H1 (cell line): Measurements from ENCODE around the gene KIF11. TPM values are rescaled to one million over a fixed set of nuclear protein-coding genes. Genes with fewer than 3 reads are reported as not detected.

ENCODE experiments used
- BCL11A ChIP-seq, 2 experiments: IDR thresholded peaks; one replicate each; pipeline ENCODE4 v1.6.1; 2011; ENCODE audit warnings: low read depth in 2 of 2, low read length in 2 of 2, mild to moderate bottlenecking in 2 of 2
- CBX5 ChIP-seq: fragments of 300-800, 300-1000 bp; sonication (generic); IDR thresholded peaks from 2 replicates; pipeline ENCODE4 v1.7.1; 2016; ENCODE audit warnings: antibody characterized with exemption, low read length, low read depth
- GABPA ChIP-seq: IDR thresholded peaks from 2 replicates; pipeline ENCODE4 v1.6.1; 2011; ENCODE audit warnings: mild to moderate bottlenecking, low read length, moderate library complexity, borderline replicate concordance; ENCODE audit not compliant: insufficient read depth
- HDAC2 ChIP-seq, 2 experiments: fragments of 300-600 bp in 1 of 2; sonication (generic) in 1 of 2; IDR thresholded peaks; 2 replicates each; pipeline ENCODE4 v1.6.1; 2011 to 2012; ENCODE audit warnings: low read depth in 2 of 2, low read length in 2 of 2, mild to moderate bottlenecking in 2 of 2, moderate library complexity in 2 of 2, borderline replicate concordance in 1 of 2, inconsistent platforms in 1 of 2
- MAFK ChIP-seq: IDR thresholded peaks from 2 replicates; pipeline ENCODE4 v1.6.1; 2012; ENCODE audit warnings: low read depth, mild to moderate bottlenecking, improper control_type of control experiment, low read length
- POLR2A ChIP-seq, 2 experiments: IDR thresholded peaks; 1 replicate in 1 of 2; 2 replicates in 1 of 2; pipeline ENCODE4 v1.6.1; 2011; ENCODE audit warnings: low read depth in 2 of 2, low read length in 2 of 2, mild to moderate bottlenecking in 2 of 2; ENCODE audit errors: control extremely low read depth in 1 of 2
- POU5F1 ChIP-seq: IDR thresholded peaks from 2 replicates; pipeline ENCODE4 v1.6.1; 2011; ENCODE audit warnings: low read depth, mild to moderate bottlenecking, low read length, moderate library complexity
- SP1 ChIP-seq: IDR thresholded peaks from 2 replicates; pipeline ENCODE4 v1.6.1; 2011; ENCODE audit warnings: low read depth, low read length
- TEAD4 ChIP-seq: IDR thresholded peaks from 2 replicates; pipeline ENCODE4 v1.6.1; 2012; ENCODE audit warnings: low read depth, low read length, inconsistent platforms, mixed read lengths
- YY1 ChIP-seq: IDR thresholded peaks from 2 replicates; pipeline ENCODE4 v1.6.1; 2011; ENCODE audit warnings: low read depth, mild to moderate bottlenecking, low read length
- polyA plus RNA-seq, 7 experiments: library from polyadenylated mRNA; depleted of rRNA in 3 of 7; stranded (reverse) in 5 of 7; unstranded in 2 of 7; fragments of >200 nt in 5 of 7; fragments of 200-250 nt in 2 of 7; gene quantifications; 1 replicate in 5 of 7; 2 replicates in 1 of 7; 4 replicates in 1 of 7; pipeline versions ENCODE4 v1.2.1 to v1.2.3, GENCODE V29; 2011 to 2013; ENCODE audit warnings: missing spikeins in 2 of 7, mixed read lengths in 2 of 7
- total RNA-seq: library from RNA; stranded (reverse); fragmentation: NEBNext Ultra II Directional; extraction: Animal tissue kit (Norgen Biotek cat#: 25700); gene quantifications from 2 replicates; pipeline ENCODE4 v1.2.1, GENCODE V29; 2021
- TF ChIP-seq, protein P1 (sequence below): fragments of 300-600 bp; sonication (generic); IDR thresholded peaks from 2 replicates; pipeline ENCODE4 v1.7.1; 2012; ENCODE audit warnings: low read length, moderate library complexity, mild to moderate bottlenecking, inconsistent platforms; ENCODE audit not compliant: insufficient replicate concordance

The KIF11 gene
- total and polyA plus RNA-seq, 2 of the 8 experiments (the other 6 are each of a cell fraction or from before 2014, with no cell fraction given), result 11.1 to 59.2 TPM

DNA sequence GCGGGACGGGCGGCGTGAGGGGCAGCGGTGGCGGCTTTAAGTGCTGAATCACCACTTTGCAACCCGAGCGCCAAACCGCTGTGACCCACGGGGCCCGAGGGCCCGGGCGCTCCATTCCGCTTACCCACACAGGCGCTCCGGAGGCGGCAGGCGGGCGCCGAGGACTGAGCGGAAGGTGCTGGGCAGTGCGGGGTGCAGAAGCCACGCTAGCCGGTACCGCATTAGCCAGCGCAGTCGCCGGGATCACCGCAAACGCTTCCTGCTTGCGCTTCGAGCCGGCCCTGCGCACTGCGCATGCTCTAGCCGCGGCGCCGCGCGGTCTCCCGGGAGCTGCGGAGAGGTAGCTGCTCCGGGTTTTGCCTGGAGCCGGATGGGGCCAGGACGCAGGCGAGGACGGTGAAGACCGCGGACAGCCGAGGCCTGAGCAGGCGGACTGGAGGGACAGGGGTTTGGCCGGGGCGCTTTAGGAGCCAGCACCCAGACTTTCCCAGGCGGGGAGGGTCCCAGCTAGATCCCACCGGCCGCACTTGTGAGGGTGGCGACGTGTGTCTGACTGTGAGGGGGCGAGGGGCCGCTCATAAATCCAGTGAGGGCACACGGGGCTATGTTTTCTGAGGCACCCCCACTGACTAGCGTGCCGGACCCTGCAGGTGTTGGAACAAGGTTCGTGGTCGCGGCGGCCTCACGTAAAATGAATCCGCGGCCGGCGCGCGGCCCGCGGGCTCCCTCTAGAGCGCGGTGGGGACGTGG, 19.0 kb upstream of the KIF11 start, which contains the start of gene IDE (continued):
- peak; percentile 89 for TF ChIP-seq SP1
- TF ChIP-seq BCL11A (IDR thresholded peaks at IDR 0.05; ENCODE audit: low read depth in 2 of 2, low read length in 2 of 2), result no peak
- TF ChIP-seq, protein P1, sequence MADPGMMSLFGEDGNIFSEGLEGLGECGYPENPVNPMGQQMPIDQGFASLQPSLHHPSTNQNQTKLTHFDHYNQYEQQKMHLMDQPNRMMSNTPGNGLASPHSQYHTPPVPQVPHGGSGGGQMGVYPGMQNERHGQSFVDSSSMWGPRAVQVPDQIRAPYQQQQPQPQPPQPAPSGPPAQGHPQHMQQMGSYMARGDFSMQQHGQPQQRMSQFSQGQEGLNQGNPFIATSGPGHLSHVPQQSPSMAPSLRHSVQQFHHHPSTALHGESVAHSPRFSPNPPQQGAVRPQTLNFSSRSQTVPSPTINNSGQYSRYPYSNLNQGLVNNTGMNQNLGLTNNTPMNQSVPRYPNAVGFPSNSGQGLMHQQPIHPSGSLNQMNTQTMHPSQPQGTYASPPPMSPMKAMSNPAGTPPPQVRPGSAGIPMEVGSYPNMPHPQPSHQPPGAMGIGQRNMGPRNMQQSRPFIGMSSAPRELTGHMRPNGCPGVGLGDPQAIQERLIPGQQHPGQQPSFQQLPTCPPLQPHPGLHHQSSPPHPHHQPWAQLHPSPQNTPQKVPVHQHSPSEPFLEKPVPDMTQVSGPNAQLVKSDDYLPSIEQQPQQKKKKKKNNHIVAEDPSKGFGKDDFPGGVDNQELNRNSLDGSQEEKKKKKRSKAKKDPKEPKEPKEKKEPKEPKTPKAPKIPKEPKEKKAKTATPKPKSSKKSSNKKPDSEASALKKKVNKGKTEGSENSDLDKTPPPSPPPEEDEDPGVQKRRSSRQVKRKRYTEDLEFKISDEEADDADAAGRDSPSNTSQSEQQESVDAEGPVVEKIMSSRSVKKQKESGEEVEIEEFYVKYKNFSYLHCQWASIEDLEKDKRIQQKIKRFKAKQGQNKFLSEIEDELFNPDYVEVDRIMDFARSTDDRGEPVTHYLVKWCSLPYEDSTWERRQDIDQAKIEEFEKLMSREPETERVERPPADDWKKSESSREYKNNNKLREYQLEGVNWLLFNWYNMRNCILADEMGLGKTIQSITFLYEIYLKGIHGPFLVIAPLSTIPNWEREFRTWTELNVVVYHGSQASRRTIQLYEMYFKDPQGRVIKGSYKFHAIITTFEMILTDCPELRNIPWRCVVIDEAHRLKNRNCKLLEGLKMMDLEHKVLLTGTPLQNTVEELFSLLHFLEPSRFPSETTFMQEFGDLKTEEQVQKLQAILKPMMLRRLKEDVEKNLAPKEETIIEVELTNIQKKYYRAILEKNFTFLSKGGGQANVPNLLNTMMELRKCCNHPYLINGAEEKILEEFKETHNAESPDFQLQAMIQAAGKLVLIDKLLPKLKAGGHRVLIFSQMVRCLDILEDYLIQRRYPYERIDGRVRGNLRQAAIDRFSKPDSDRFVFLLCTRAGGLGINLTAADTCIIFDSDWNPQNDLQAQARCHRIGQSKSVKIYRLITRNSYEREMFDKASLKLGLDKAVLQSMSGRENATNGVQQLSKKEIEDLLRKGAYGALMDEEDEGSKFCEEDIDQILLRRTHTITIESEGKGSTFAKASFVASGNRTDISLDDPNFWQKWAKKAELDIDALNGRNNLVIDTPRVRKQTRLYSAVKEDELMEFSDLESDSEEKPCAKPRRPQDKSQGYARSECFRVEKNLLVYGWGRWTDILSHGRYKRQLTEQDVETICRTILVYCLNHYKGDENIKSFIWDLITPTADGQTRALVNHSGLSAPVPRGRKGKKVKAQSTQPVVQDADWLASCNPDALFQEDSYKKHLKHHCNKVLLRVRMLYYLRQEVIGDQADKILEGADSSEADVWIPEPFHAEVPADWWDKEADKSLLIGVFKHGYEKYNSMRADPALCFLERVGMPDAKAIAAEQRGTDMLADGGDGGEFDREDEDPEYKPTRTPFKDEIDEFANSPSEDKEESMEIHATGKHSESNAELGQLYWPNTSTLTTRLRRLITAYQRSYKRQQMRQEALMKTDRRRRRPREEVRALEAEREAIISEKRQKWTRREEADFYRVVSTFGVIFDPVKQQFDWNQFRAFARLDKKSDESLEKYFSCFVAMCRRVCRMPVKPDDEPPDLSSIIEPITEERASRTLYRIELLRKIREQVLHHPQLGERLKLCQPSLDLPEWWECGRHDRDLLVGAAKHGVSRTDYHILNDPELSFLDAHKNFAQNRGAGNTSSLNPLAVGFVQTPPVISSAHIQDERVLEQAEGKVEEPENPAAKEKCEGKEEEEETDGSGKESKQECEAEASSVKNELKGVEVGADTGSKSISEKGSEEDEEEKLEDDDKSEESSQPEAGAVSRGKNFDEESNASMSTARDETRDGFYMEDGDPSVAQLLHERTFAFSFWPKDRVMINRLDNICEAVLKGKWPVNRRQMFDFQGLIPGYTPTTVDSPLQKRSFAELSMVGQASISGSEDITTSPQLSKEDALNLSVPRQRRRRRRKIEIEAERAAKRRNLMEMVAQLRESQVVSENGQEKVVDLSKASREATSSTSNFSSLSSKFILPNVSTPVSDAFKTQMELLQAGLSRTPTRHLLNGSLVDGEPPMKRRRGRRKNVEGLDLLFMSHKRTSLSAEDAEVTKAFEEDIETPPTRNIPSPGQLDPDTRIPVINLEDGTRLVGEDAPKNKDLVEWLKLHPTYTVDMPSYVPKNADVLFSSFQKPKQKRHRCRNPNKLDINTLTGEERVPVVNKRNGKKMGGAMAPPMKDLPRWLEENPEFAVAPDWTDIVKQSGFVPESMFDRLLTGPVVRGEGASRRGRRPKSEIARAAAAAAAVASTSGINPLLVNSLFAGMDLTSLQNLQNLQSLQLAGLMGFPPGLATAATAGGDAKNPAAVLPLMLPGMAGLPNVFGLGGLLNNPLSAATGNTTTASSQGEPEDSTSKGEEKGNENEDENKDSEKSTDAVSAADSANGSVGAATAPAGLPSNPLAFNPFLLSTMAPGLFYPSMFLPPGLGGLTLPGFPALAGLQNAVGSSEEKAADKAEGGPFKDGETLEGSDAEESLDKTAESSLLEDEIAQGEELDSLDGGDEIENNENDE, result no peak
- TF ChIP-seq TEAD4, result no peak
- TF ChIP-seq MAFK, result peak; percentile 62; the same call in 1 of the 2 replicates
- no peak for TF ChIP-seq CBX5
- TF ChIP-seq HDAC2 (IDR thresholded peaks at IDR 0.05; ENCODE audit: borderline replicate concordance in 1 of 2, low read depth in 2 of 2, low read length in 2 of 2), result peak; percentile 82 to 90; a peak in 2 of 4 replicates
- TF ChIP-seq POLR2A (IDR thresholded peaks at IDR 0.05; ENCODE audit: control extremely low read depth in 1 of 2, low read depth in 2 of 2, low read length in 2 of 2), result peak; percentile 63 to 76
- TF ChIP-seq YY1, result no peak
- TF ChIP-seq POU5F1, result no peak
- TF ChIP-seq GABPA, result no peak
